Endothelial cell of umbilical vein (primary cell): ENCODE results near the gene CBLN3. TPM values are rescaled to one million over a fixed set of nuclear protein-coding genes. Genes with fewer than 3 reads are reported as not detected.
"Not testable (repeated sequence)": the region's sequence is repeated elsewhere in the genome, so short reads cannot be mapped to it uniquely, and the experiment has no call there.

Source experiments
- BruUV-seq: library from RNA; stranded (reverse); fragments of 400-500 nt; replicated peaks from 2 replicates; lab custom pipeline; 2021; lab: Mats Ljungman, UMichigan
- CTCF ChIA-PET: fragments of 300-600, 350-600 bp; sonication (Branson Sonifier 250); formaldehyde crosslinking; loops from one replicate; lab custom pipeline; 2021; ENCODE audit warnings: antibody characterized with exemption, inconsistent platforms; lab: Charles Lee
- POLR2A ChIA-PET: fragments of 300-600, 350-600 bp; sonication (Branson Sonifier 250); formaldehyde crosslinking; loops from one replicate; lab custom pipeline; 2021; ENCODE audit warnings: antibody characterized with exemption, inconsistent platforms; lab: Charles Lee
- DNase-seq: peaks from one replicate; pipeline ENCODE4 v3.0.0-alpha.2; 2011; ENCODE audit warnings: low read depth, low spot score
- FAIRE-seq: peaks from 2 replicates; lab custom pipeline; 2011; peaks lifted over from hg19 to GRCh38; lab: Jason Lieb, UNC
- H2AFZ ChIP-seq: 2 replicates; pipeline ENCODE4 v1.6.0; 2012; ENCODE audit warnings: low read depth, low read length, control low read depth, inconsistent platforms
- H3K27ac ChIP-seq: 2 replicates; pipeline ENCODE4 v1.5.1; 2011; ENCODE audit warnings: low read depth, mild to moderate bottlenecking, control low read depth, low read length, moderate library complexity; ENCODE audit not compliant: insufficient read depth
- H3K27me3 ChIP-seq, 2 experiments: 2 replicates each; pipeline versions ENCODE4 v1.6.0 to v1.6.1; 2011; ENCODE audit warnings: low read length in 2 of 2, mixed read lengths in 1 of 2; ENCODE audit not compliant: control insufficient read depth in 2 of 2, insufficient read depth in 2 of 2
- H3K36me3 ChIP-seq, 2 experiments: 2 replicates in 1 of 2; 3 replicates in 1 of 2; pipeline ENCODE4 v1.5.1; 2011; ENCODE audit warnings: low read length in 2 of 2, mild to moderate bottlenecking in 1 of 2, moderate library complexity in 1 of 2; ENCODE audit not compliant: control insufficient read depth in 2 of 2, insufficient read depth in 2 of 2; ENCODE audit errors: extremely low read depth in 1 of 2
- H3K4me1 ChIP-seq: 3 replicates; pipeline ENCODE4 v1.5.1; 2011; ENCODE audit warnings: mild to moderate bottlenecking, low read length; ENCODE audit not compliant: control insufficient read depth, insufficient read depth; ENCODE audit errors: extremely low read depth
- H3K4me2 ChIP-seq: 2 replicates; pipeline ENCODE4 v1.6.1; 2011; ENCODE audit warnings: low read length, control low read depth, mixed read lengths; ENCODE audit not compliant: insufficient read depth
- H3K4me3 ChIP-seq, 3 experiments: fragments of 200-600 bp in 1 of 3; sonication (generic), shearing (Covaris generic) in 1 of 3; replicated peaks in 1 of 3; 2 replicates each; pipeline ENCODE4 v1.5.1; 2011 to 2016; ENCODE audit warnings: control low read depth in 3 of 3, low read length in 3 of 3, mild to moderate bottlenecking in 2 of 3, inconsistent platforms in 1 of 3, low read depth in 1 of 3, moderate library complexity in 1 of 3; ENCODE audit not compliant: insufficient read depth in 1 of 3
- H3K79me2 ChIP-seq: 2 replicates; pipeline ENCODE4 v1.6.0; 2012; ENCODE audit warnings: low read length, inconsistent platforms; ENCODE audit not compliant: control insufficient read depth, insufficient read depth
- H3K9ac ChIP-seq: replicated peaks from 2 replicates; pipeline ENCODE3; 2011; ENCODE audit warnings: low read length, control low read depth; ENCODE audit not compliant: insufficient read depth; ENCODE audit errors: extremely low read depth
- H3K9me1 ChIP-seq: replicated peaks from 3 replicates; pipeline ENCODE4 v1.6.0; 2011; ENCODE audit warnings: mild to moderate bottlenecking, low read length; ENCODE audit not compliant: control insufficient read depth, insufficient read depth; ENCODE audit errors: extremely low read depth
- H3K9me3 ChIP-seq: replicated peaks from 2 replicates; pipeline ENCODE4 v1.5.1; 2012; ENCODE audit warnings: low read length, inconsistent platforms; ENCODE audit not compliant: control insufficient read depth, insufficient read depth
- H4K20me1 ChIP-seq: replicated peaks from 2 replicates; pipeline ENCODE3; 2011; ENCODE audit warnings: mild to moderate bottlenecking, low read length; ENCODE audit not compliant: control insufficient read depth, insufficient read depth; ENCODE audit errors: extremely low read depth
- GATA2 ChIP-seq: IDR thresholded peaks from 2 replicates; pipeline ENCODE4 v1.7.0; 2011; ENCODE audit warnings: low read depth, mild to moderate bottlenecking, moderate library complexity, mixed read lengths, low read length; ENCODE audit not compliant: insufficient read length, insufficient read depth
- POLR2AphosphoS5 ChIP-seq: IDR thresholded peaks from 2 replicates; pipeline ENCODE4 v1.6.1; 2012; ENCODE audit warnings: low read depth, mild to moderate bottlenecking, control low read depth, low read length, moderate library complexity; ENCODE audit not compliant: insufficient read depth
- dilution Hi-C: fragments of 300-500 bp; cut with MboI; formaldehyde crosslinking; loops from one replicate; pipeline ENCODE4 v1.15.0; 2019; ENCODE audit warnings: low sequenced_read_pairs; ENCODE audit not compliant: extremely low pct_ligation_motif_present
- intact Hi-C: fragments of 100-400 bp; cut with micrococcal nuclease; formaldehyde crosslinking; loops from one replicate; pipeline ENCODE4 v1.10.0; 2022
- polyA plus RNA-seq, 4 experiments: library from polyadenylated mRNA; depleted of rRNA in 3 of 4; stranded (reverse) in 3 of 4; unstranded in 1 of 4; fragments of >200 nt; gene quantifications; 2 replicates each; pipeline versions ENCODE4 v1.2.1 to v1.2.3, GENCODE V29; 2011 to 2012; ENCODE audit warnings: missing spikeins in 1 of 4
- total RNA-seq: library from RNA; stranded (reverse); gene quantifications from 2 replicates; pipeline ENCODE4 v1.2.3, GENCODE V29; 2021

Gene CBLN3
- total and polyA plus RNA-seq, 2 donors (not counting 3 experiments of a cell fraction or from before 2014, with no cell fraction given) = 7.9 to 8.6 TPM

DNA sequence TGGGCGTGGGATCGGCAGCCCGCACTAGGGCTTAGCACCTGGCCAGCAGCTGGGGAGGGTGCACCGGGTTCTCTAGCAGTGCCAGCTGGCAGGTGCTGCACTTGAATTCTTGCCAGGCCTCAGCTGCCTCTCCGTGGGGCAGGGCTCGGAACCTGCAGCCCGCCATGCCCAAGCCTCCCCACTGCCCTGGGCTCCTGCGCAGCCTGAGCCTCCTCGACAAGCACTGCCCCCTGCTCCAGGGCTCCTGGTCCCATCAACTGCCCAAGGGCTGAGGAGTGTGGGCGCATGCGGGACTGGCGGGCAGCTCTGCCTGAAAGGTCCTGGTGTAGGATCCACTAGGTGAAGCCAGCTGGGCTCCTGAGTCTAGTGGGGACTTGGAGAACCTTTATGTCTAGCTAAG, 43.7 kb upstream of the CBLN3 start:
- dilution Hi-C loops (no loop called here), intact Hi-C loops (no loop called here)
- no peaks in the 10 kb centered on the region for H3K36me3 ChIP-seq
- no peaks in the 10 kb centered on the region for H3K4me1 ChIP-seq
- H3K27ac ChIP-seq = no peak overlapping the region
- H3K4me2 ChIP-seq = no peak overlapping the region
- no peaks in the 10 kb centered on the region for H4K20me1 ChIP-seq
- FAIRE-seq = no peak
- H3K27me3 ChIP-seq = no peaks in the 10 kb centered on the region
- no peaks in the 10 kb centered on the region for H3K9me1 ChIP-seq
- POLR2A ChIA-PET = no interaction called here
- no peak overlapping the region for H3K4me3 ChIP-seq
- no peak overlapping the region for H2AFZ ChIP-seq
- CTCF ChIA-PET = no interaction called here
- H3K9me3 ChIP-seq = no peaks in the 10 kb centered on the region
- DNase-seq = no peak
- TF ChIP-seq POLR2AphosphoS5 (no peak), GATA2 (no peak)
- no TSS peak for BruUV-seq
- H3K9ac ChIP-seq = no peak overlapping the region
- no peaks in the 10 kb centered on the region for H3K79me2 ChIP-seq

DNA sequence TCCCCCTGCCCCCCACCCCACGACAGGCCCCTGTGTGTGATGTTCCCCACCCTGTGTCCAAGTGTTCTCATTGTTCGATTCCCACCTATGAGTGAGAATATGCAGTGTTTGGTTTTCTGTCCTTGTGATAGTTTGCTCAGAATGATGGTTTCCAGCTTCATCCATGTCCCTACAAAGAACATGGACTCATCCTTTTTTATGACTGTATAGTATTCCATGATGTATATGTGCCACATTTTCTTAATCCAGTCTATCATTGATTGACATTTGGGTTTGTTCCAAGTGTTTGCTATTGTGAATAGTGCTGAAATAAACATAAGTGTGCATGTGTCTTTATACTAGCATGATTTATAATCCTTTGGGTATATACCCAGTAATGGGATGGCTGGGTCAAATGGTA, 41.0 kb upstream of the CBLN3 start:
- H3K4me2 ChIP-seq, FAIRE-seq, H3K36me3 ChIP-seq, H3K9me1 ChIP-seq, dilution Hi-C loops, CTCF ChIA-PET, H3K79me2 ChIP-seq, H3K9me3 ChIP-seq, H3K27me3 ChIP-seq, intact Hi-C loops, BruUV-seq, H3K4me3 ChIP-seq, H3K27ac ChIP-seq, DNase-seq, H4K20me1 ChIP-seq, H3K4me1 ChIP-seq, POLR2A ChIA-PET, H2AFZ ChIP-seq, H3K9ac ChIP-seq: not testable (repeated sequence)
